ENCODE data around the gene SIGMAR1.
A peak's percentile ranks its signal among the peaks of the same experiment; 100 is the strongest.

SIGMAR1 gene

GRCh38 chr9:34675869-34676268, 38.3 kb upstream of the SIGMAR1 start:
- H3K9me2 ChIP-seq (ENCODE audit: low read depth, low read length): no peaks in the 10 kb centered on the region
- TF ChIP-seq EZH2 (IDR thresholded peaks at IDR 0.05; ENCODE audit: borderline replicate concordance, low read length): no peak
- H3K27ac ChIP-seq (ENCODE audit: low read depth, low read length, poor library complexity, severe bottlenecking): no peak overlapping the region
- H3K4me3 ChIP-seq (ENCODE audit: low read depth, low read length, poor library complexity, severe bottlenecking): no peak overlapping the region
- H3K27me3 ChIP-seq (ENCODE audit: insufficient read depth, low read length): no peaks in the 10 kb centered on the region
- no peaks in the 10 kb centered on the region for H3K36me3 ChIP-seq (ENCODE audit: insufficient read depth, low read length)
- no peaks in the 10 kb centered on the region for H3K4me1 ChIP-seq (ENCODE audit: insufficient read depth, low read length, severe bottlenecking)
- no peak overlapping the region for H2AFZ ChIP-seq (ENCODE audit: low read length)
- no peaks in the 10 kb centered on the region for H3K79me2 ChIP-seq (ENCODE audit: insufficient read depth, low read length)
- no peak overlapping the region for H3K4me2 ChIP-seq (ENCODE audit: low read length)
- H3K9ac ChIP-seq (ENCODE audit: low read length): no peak overlapping the region
- H4K20me1 ChIP-seq (ENCODE audit: insufficient read depth, low read length): no peaks in the 10 kb centered on the region
- H3K9me3 ChIP-seq (ENCODE audit: low read length): no peaks in the 10 kb centered on the region
- no peaks in the 10 kb centered on the region for H3F3A ChIP-seq (ENCODE audit: insufficient read depth, low read length)

- Histone ChIP-seq H3K27me3 (ENCODE audit: insufficient read depth, low read length) (no peaks in the 10 kb centered on the region), H3F3A (ENCODE audit: insufficient read depth, low read length) (no peaks in the 10 kb centered on the region), H3K79me2 (ENCODE audit: insufficient read depth, low read length) (no peaks in the 10 kb centered on the region), H3K27ac (ENCODE audit: low read depth, low read length, poor library complexity, severe bottlenecking) (no peak overlapping the region), H4K20me1 (ENCODE audit: insufficient read depth, low read length) (no peaks in the 10 kb centered on the region), H2AFZ (ENCODE audit: low read length) (no peak overlapping the region), H3K9me3 (ENCODE audit: low read length) (no peaks in the 10 kb centered on the region), H3K4me1 (ENCODE audit: insufficient read depth, low read length, severe bottlenecking) (no peaks in the 10 kb centered on the region), H3K36me3 (ENCODE audit: insufficient read depth, low read length) (no peaks in the 10 kb centered on the region), H3K9me2 (ENCODE audit: low read depth, low read length) (no peaks in the 10 kb centered on the region), H3K9ac (ENCODE audit: low read length) (no peak overlapping the region), H3K4me2 (ENCODE audit: low read length) (no peak overlapping the region), H3K4me3 (ENCODE audit: low read depth, low read length, poor library complexity, severe bottlenecking) (no peak overlapping the region)
- TF ChIP-seq CTCF (IDR thresholded peaks at IDR 0.05; ENCODE audit: low read length) (peak; percentile 90), EZH2 (IDR thresholded peaks at IDR 0.05; ENCODE audit: borderline replicate concordance, low read length) (no peak)
Measured at GRCh38 chr9:34675048-34675714, 37.6 kb upstream of the SIGMAR1 start.

- Histone ChIP-seq H3K27me3 (ENCODE audit: insufficient read depth, low read length) (no peaks in the 10 kb centered on the region), H3K4me1 (ENCODE audit: insufficient read depth, low read length, severe bottlenecking) (no peaks in the 10 kb centered on the region), H3K27ac (ENCODE audit: low read depth, low read length, poor library complexity, severe bottlenecking) (no peak overlapping the region), H3F3A (ENCODE audit: insufficient read depth, low read length) (no peaks in the 10 kb centered on the region), H3K79me2 (ENCODE audit: insufficient read depth, low read length) (no peaks in the 10 kb centered on the region), H3K9ac (ENCODE audit: low read length) (no peak overlapping the region), H2AFZ (ENCODE audit: low read length) (no peak overlapping the region), H3K4me3 (ENCODE audit: low read depth, low read length, poor library complexity, severe bottlenecking) (no peak overlapping the region), H3K36me3 (ENCODE audit: insufficient read depth, low read length) (no peaks in the 10 kb centered on the region), H3K4me2 (ENCODE audit: low read length) (no peak overlapping the region), H3K9me2 (ENCODE audit: low read depth, low read length) (no peaks in the 10 kb centered on the region), H4K20me1 (ENCODE audit: insufficient read depth, low read length) (no peaks in the 10 kb centered on the region), H3K9me3 (ENCODE audit: low read length) (no peaks in the 10 kb centered on the region)
- no peak for TF ChIP-seq EZH2 (IDR thresholded peaks at IDR 0.05; ENCODE audit: borderline replicate concordance, low read length)
- no peak for TF ChIP-seq CTCF (IDR thresholded peaks at IDR 0.05; ENCODE audit: low read length)
Measured at GRCh38 chr9:34674440-34674839, 36.9 kb upstream of the SIGMAR1 start.

- Histone ChIP-seq H3F3A (ENCODE audit: insufficient read depth, low read length) (no peaks in the 10 kb centered on the region), H3K4me3 (ENCODE audit: low read depth, low read length, poor library complexity, severe bottlenecking) (no peak overlapping the region), H3K9me3 (ENCODE audit: low read length) (no peaks in the 10 kb centered on the region), H3K4me2 (ENCODE audit: low read length) (no peak overlapping the region), H3K9ac (ENCODE audit: low read length) (no peak overlapping the region), H3K4me1 (ENCODE audit: insufficient read depth, low read length, severe bottlenecking) (peaks cover 2% of the 10 kb centered on the region), H3K36me3 (ENCODE audit: insufficient read depth, low read length) (no peaks in the 10 kb centered on the region), H4K20me1 (ENCODE audit: insufficient read depth, low read length) (no peaks in the 10 kb centered on the region), H3K27me3 (ENCODE audit: insufficient read depth, low read length) (no peaks in the 10 kb centered on the region), H3K79me2 (ENCODE audit: insufficient read depth, low read length) (no peaks in the 10 kb centered on the region), H3K27ac (ENCODE audit: low read depth, low read length, poor library complexity, severe bottlenecking) (no peak overlapping the region), H3K9me2 (ENCODE audit: low read depth, low read length) (no peaks in the 10 kb centered on the region), H2AFZ (ENCODE audit: low read length) (no peak overlapping the region)
- TF ChIP-seq CTCF (IDR thresholded peaks at IDR 0.05; ENCODE audit: low read length): no peak
- no peak for TF ChIP-seq EZH2 (IDR thresholded peaks at IDR 0.05; ENCODE audit: borderline replicate concordance, low read length)
Measured at GRCh38 chr9:34671307-34671706, 33.7 kb upstream of the SIGMAR1 start.
